Nephron progenitor cell (in vitro differentiated cells): ENCODE measurements around the gene VPS39.

ENCODE experiments used
- DNase-seq: peaks from one replicate; pipeline ENCODE4 v3.0.0; 2021
- H3K27ac Mint-ChIP-seq: 2 replicates; pipeline ENCODE4 v1.8.0; 2021; ENCODE audit warnings: mild to moderate bottlenecking, moderate library complexity, mixed read lengths
- H3K27me3 Mint-ChIP-seq: 2 replicates; pipeline ENCODE4 v1.8.0; 2021; ENCODE audit warnings: mild to moderate bottlenecking, low read depth, mixed read lengths; ENCODE audit not compliant: poor library complexity
- H3K36me3 Mint-ChIP-seq: 2 replicates; pipeline ENCODE4 v1.8.0; 2021; ENCODE audit warnings: low read depth, mixed read lengths
- H3K4me1 Mint-ChIP-seq: 2 replicates; pipeline ENCODE4 v1.8.0; 2021; ENCODE audit warnings: mixed read lengths
- H3K4me3 Mint-ChIP-seq: 2 replicates; pipeline ENCODE4 v1.8.0; 2021; ENCODE audit warnings: mild to moderate bottlenecking, moderate library complexity, mixed read lengths
- H3K9me3 Mint-ChIP-seq: 2 replicates; pipeline ENCODE4 v1.8.0; 2021; ENCODE audit warnings: mild to moderate bottlenecking, moderate library complexity, mixed read lengths
- CTCF ChIP-seq: fragments of 200-600 bp; sonication (generic); IDR thresholded peaks from 2 replicates; pipeline ENCODE4 v1.5.0; 2021; ENCODE audit warnings: antibody characterized with exemption

Gene VPS39

GRCh38 chr15:42218953-42219592 lies 11.0 kb upstream of the VPS39 start:
- H3K9me3 Mint-ChIP-seq, result no peaks in the 10 kb centered on the region
- H3K36me3 Mint-ChIP-seq, result peaks cover 86% of the 10 kb centered on the region
- H3K27me3 Mint-ChIP-seq, result no peaks in the 10 kb centered on the region

DNA sequence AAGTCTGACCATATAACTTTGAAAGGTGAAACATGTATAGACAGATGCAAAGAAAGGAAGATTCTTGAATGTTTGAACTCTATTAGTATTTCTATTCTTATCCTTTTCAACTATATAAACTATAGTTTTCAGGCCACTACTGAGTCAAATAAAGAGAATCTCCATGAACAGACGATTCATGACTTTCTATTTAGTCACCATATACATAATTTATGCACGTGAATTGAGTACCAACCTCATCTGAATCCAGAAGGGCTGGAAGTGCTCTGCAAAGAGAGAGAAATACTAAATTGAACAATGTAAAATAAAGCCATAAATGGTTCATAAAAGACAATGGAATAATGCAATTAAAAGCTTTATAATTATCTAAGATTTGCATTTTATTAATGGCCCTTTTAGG lies 9.5 kb upstream of the VPS39 start:
- no peak overlapping the region for H3K27ac Mint-ChIP-seq
- no peaks in the 10 kb centered on the region for H3K9me3 Mint-ChIP-seq
- no peak for DNase-seq
- no peak for TF ChIP-seq CTCF
- H3K36me3 Mint-ChIP-seq, result peaks cover 82% of the 10 kb centered on the region
- H3K4me1 Mint-ChIP-seq, result no peaks in the 10 kb centered on the region
- H3K4me3 Mint-ChIP-seq, result no peak overlapping the region
- no peaks in the 10 kb centered on the region for H3K27me3 Mint-ChIP-seq

More at GRCh38 chr15:42218953-42219592, 11.0 kb upstream of the VPS39 start:
- no peak for DNase-seq
- no peak overlapping the region for H3K4me3 Mint-ChIP-seq
- H3K4me1 Mint-ChIP-seq, result no peaks in the 10 kb centered on the region
- TF ChIP-seq CTCF, result no peak
- no peak overlapping the region for H3K27ac Mint-ChIP-seq

GRCh38 chr15:42215913-42216829 lies 8.1 kb upstream of the VPS39 start:
- H3K27ac Mint-ChIP-seq, result no peak overlapping the region
- no peak overlapping the region for H3K4me3 Mint-ChIP-seq
- no peaks in the 10 kb centered on the region for H3K9me3 Mint-ChIP-seq
- H3K27me3 Mint-ChIP-seq, result no peaks in the 10 kb centered on the region
- no peak for DNase-seq
- H3K4me1 Mint-ChIP-seq, result no peaks in the 10 kb centered on the region
- peaks cover 87% of the 10 kb centered on the region for H3K36me3 Mint-ChIP-seq
- TF ChIP-seq CTCF, result no peak

DNA sequence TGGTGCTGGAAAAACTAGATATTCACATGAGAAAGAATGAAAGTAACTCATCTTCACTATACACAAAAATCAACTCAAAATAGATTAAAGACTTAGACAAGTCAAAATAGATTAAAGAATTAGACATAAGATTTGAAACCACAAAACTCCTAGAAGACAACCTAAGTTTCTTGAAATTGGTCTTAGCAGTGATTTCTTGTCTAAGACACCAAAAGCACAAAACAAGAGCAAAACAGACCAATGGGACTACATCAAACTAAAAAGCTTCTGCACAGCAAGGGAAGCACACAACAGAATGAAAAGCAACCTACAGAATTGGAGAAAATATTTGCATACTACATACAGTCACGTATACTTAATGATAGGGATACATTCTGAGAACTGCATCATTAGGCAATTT lies 6.5 kb upstream of the VPS39 start:
- Mint-ChIP-seq H3K36me3 (peaks cover 82% of the 10 kb centered on the region), H3K9me3 (no peaks in the 10 kb centered on the region), H3K4me3 (no peak overlapping the region), H3K27ac (no peak overlapping the region), H3K4me1 (no peaks in the 10 kb centered on the region), H3K27me3 (no peaks in the 10 kb centered on the region)
- no peak for DNase-seq
- no peak for TF ChIP-seq CTCF

GRCh38 chr15:42213511-42213910 lies 5.4 kb upstream of the VPS39 start:
- Mint-ChIP-seq H3K4me3 (no peak overlapping the region), H3K27ac (no peak overlapping the region), H3K27me3 (no peaks in the 10 kb centered on the region), H3K36me3 (peaks cover 78% of the 10 kb centered on the region), H3K9me3 (no peaks in the 10 kb centered on the region), H3K4me1 (peaks cover under 1% of the 10 kb centered on the region)
- no peak for TF ChIP-seq CTCF
- DNase-seq, result no peak
